H1 (cell line): ENCODE data around the gene EIF4A2. TPM values are rescaled to one million over a fixed set of nuclear protein-coding genes. Genes with fewer than 3 reads are reported as not detected.
"Not testable (repeated sequence)": the region's sequence is repeated elsewhere in the genome, so short reads cannot be mapped to it uniquely, and the experiment has no call there.

Source experiments
- CTCF ChIA-PET: fragments of 300-600 bp; sonication (Branson Sonifier 250); formaldehyde crosslinking; loops from one replicate; lab custom pipeline; 2021; ENCODE audit not compliant: partially characterized antibody; lab: Charles Lee
- POLR2A ChIA-PET: fragments of 300-600 bp; sonication (Branson Sonifier 250); formaldehyde crosslinking; loops from one replicate; lab custom pipeline; 2021; ENCODE audit warnings: inconsistent platforms; ENCODE audit not compliant: partially characterized antibody; lab: Charles Lee
- DNase-seq, 2 experiments: peaks; one replicate each; pipeline versions ENCODE4 v3.0.0 to v3.0.0-alpha.2; 2010 to 2022; ENCODE audit warnings: low spot score in 2 of 2, low read depth in 1 of 2, mixed read lengths in 1 of 2
- FAIRE-seq: peaks from 2 replicates; lab custom pipeline; 2011; peaks lifted over from hg19 to GRCh38; lab: Jason Lieb, UNC
- H2AFZ ChIP-seq: 2 replicates; pipeline ENCODE4 v1.8.1; 2012; ENCODE audit warnings: low read length, inconsistent platforms
- H2AK5ac ChIP-seq: 2 replicates; pipeline ENCODE4 v1.6.1; 2013; ENCODE audit warnings: low read depth, low read length
- H2BK120ac ChIP-seq: replicated peaks from 2 replicates; pipeline ENCODE3; 2013; ENCODE audit warnings: low read depth, low read length, inconsistent platforms
- H2BK12ac ChIP-seq: 2 replicates; pipeline ENCODE4 v1.6.1; 2013; ENCODE audit warnings: low read depth, low read length
- H2BK15ac ChIP-seq: 2 replicates; pipeline ENCODE4 v1.6.1; 2013; ENCODE audit warnings: low read length
- H2BK20ac ChIP-seq: 2 replicates; pipeline ENCODE4 v1.6.1; 2013; ENCODE audit warnings: low read length
- H2BK5ac ChIP-seq: 2 replicates; pipeline ENCODE4 v1.6.1; 2013; ENCODE audit warnings: low read depth, low read length
- H3K14ac ChIP-seq: 2 replicates; pipeline ENCODE4 v1.6.1; 2013; ENCODE audit warnings: inconsistent platforms; ENCODE audit not compliant: insufficient read length
- H3K18ac ChIP-seq: 2 replicates; pipeline ENCODE4 v1.6.1; 2013; ENCODE audit warnings: low read length; ENCODE audit errors: extremely low read depth
- H3K23ac ChIP-seq: 2 replicates; pipeline ENCODE4 v1.6.1; 2013; ENCODE audit warnings: inconsistent platforms; ENCODE audit not compliant: insufficient read length
- H3K23me2 ChIP-seq: 2 replicates; pipeline ENCODE4 v1.6.1; 2013; ENCODE audit warnings: low read depth, low read length
- H3K27ac ChIP-seq: 2 replicates; pipeline ENCODE4 v1.6.1; 2011; ENCODE audit warnings: low read depth, low read length, inconsistent platforms
- H3K27me3 ChIP-seq, 4 experiments: replicated peaks in 1 of 4; 1 replicate in 1 of 4; 2 replicates in 3 of 4; pipeline versions ENCODE4 v1.6.1 to v1.8.1; 2011 to 2013; ENCODE audit warnings: low read length in 3 of 4, mild to moderate bottlenecking in 3 of 4, inconsistent platforms in 2 of 4, mixed read lengths in 2 of 4, moderate library complexity in 1 of 4; ENCODE audit not compliant: control insufficient read depth in 3 of 4, insufficient read depth in 3 of 4; ENCODE audit errors: extremely low read depth in 1 of 4
- H3K36me3 ChIP-seq, 4 experiments: 2 replicates each; pipeline versions ENCODE4 v1.6.1 to v1.8.1; 2011 to 2013; ENCODE audit warnings: mild to moderate bottlenecking in 4 of 4, low read length in 3 of 4, moderate library complexity in 2 of 4, control low read depth in 1 of 4, inconsistent platforms in 1 of 4; ENCODE audit not compliant: insufficient read depth in 4 of 4, control insufficient read depth in 2 of 4
- H3K4ac ChIP-seq: replicated peaks from 2 replicates; pipeline ENCODE3; 2013; ENCODE audit warnings: low read length, low read depth, mixed read lengths, inconsistent platforms; ENCODE audit not compliant: insufficient read length
- H3K4me1 ChIP-seq, 4 experiments: replicated peaks in 1 of 4; 1 replicate in 1 of 4; 2 replicates in 3 of 4; pipeline versions ENCODE4 v1.6.1 to v1.8.1; 2011 to 2013; ENCODE audit warnings: low read length in 3 of 4, inconsistent platforms in 2 of 4, mixed read lengths in 1 of 4; ENCODE audit not compliant: insufficient read depth in 4 of 4, control insufficient read depth in 3 of 4
- H3K4me2 ChIP-seq, 2 experiments: 2 replicates each; pipeline versions ENCODE4 v1.6.1 to v1.8.1; 2011 to 2013; ENCODE audit warnings: low read depth in 2 of 2, low read length in 2 of 2, control low read depth in 1 of 2, inconsistent platforms in 1 of 2, mild to moderate bottlenecking in 1 of 2; ENCODE audit not compliant: insufficient read depth in 1 of 2
- H3K4me3 ChIP-seq, 4 experiments: fragments of 200-600, 300-600 bp in 1 of 4; sonication (generic), shearing (Covaris generic), sonication (Bioruptor Twin) in 1 of 4; 2 replicates each; pipeline versions ENCODE4 v1.5.1 to v1.8.1; 2011 to 2016; ENCODE audit warnings: low read length in 4 of 4, low read depth in 3 of 4, control low read depth in 2 of 4, inconsistent platforms in 2 of 4, mild to moderate bottlenecking in 2 of 4, mixed read lengths in 1 of 4, moderate library complexity in 1 of 4; ENCODE audit not compliant: insufficient read depth in 2 of 4; ENCODE audit errors: extremely low read depth in 1 of 4
- H3K56ac ChIP-seq: replicated peaks from 2 replicates; pipeline ENCODE3; 2013; ENCODE audit warnings: low read depth, mild to moderate bottlenecking, mixed read lengths, low read length, inconsistent platforms; ENCODE audit not compliant: insufficient read length
- H3K79me1 ChIP-seq: 2 replicates; pipeline ENCODE4 v1.6.1; 2013; ENCODE audit warnings: low read depth, low read length, control low read depth
- H3K79me2 ChIP-seq, 2 experiments: 2 replicates each; pipeline versions ENCODE4 v1.6.1 to v1.8.1; 2012 to 2013; ENCODE audit warnings: low read length in 2 of 2, mild to moderate bottlenecking in 2 of 2, inconsistent platforms in 1 of 2; ENCODE audit not compliant: insufficient read depth in 2 of 2, control insufficient read depth in 1 of 2
- H3K9ac ChIP-seq, 4 experiments: replicated peaks in 1 of 4; 1 replicate in 1 of 4; 2 replicates in 3 of 4; pipeline versions ENCODE4 v1.6.1 to v1.8.1; 2011 to 2013; ENCODE audit warnings: low read depth in 3 of 4, low read length in 3 of 4, control low read depth in 2 of 4, mild to moderate bottlenecking in 2 of 4, moderate library complexity in 2 of 4, inconsistent platforms in 1 of 4; ENCODE audit errors: extremely low read depth in 1 of 4
- H3K9me3 ChIP-seq, 2 experiments: 2 replicates each; pipeline versions ENCODE4 v1.6.1 to v1.8.1; 2012 to 2013; ENCODE audit warnings: mild to moderate bottlenecking in 2 of 2, moderate library complexity in 2 of 2, control low read depth in 1 of 2, inconsistent platforms in 1 of 2, low read depth in 1 of 2, low read length in 1 of 2, mixed read lengths in 1 of 2; ENCODE audit not compliant: insufficient read depth in 2 of 2
- H4K20me1 ChIP-seq, 2 experiments: replicated peaks in 1 of 2; 2 replicates each; pipeline versions ENCODE3 to v1.8.1; 2011 to 2013; ENCODE audit warnings: inconsistent platforms in 2 of 2, low read length in 2 of 2, mild to moderate bottlenecking in 1 of 2; ENCODE audit not compliant: insufficient read depth in 2 of 2, control insufficient read depth in 1 of 2
- H4K5ac ChIP-seq: 2 replicates; pipeline ENCODE4 v1.6.1; 2013; ENCODE audit warnings: low read length, low read depth, mixed read lengths, inconsistent platforms; ENCODE audit not compliant: insufficient read length
- H4K8ac ChIP-seq: 2 replicates; pipeline ENCODE4 v1.8.0; 2013; ENCODE audit warnings: mild to moderate bottlenecking, moderate library complexity, low read length, inconsistent platforms; ENCODE audit not compliant: insufficient read depth; ENCODE audit errors: extremely low read depth
- H4K91ac ChIP-seq: replicated peaks from 2 replicates; pipeline ENCODE3; 2013; ENCODE audit warnings: low read length, mixed read lengths, inconsistent platforms; ENCODE audit not compliant: insufficient read length
- WGBS, 2 experiments: shearing (Covaris generic) in 1 of 2; methylation state at CpG; one replicate each; pipeline versions ENCODE4 v1.1.6 to v1.1.7; 2013 to 2015; ENCODE audit warnings: low lambda C conversion rate in 2 of 2, mixed read lengths in 2 of 2, inconsistent platforms in 1 of 2, low coverage in 1 of 2, missing lambda C conversion rate in 1 of 2; ENCODE audit not compliant: insufficient replicate concordance in 2 of 2, insufficient coverage in 1 of 2, insufficient read length in 1 of 2; ENCODE audit errors: extremely low coverage in 1 of 2, missing lambda C conversion rate in 1 of 2; 5-methylcytosine and 5-hydroxymethylcytosine counted together
- polyA plus RNA-seq, 7 experiments: library from polyadenylated mRNA; depleted of rRNA in 3 of 7; stranded (reverse) in 5 of 7; unstranded in 2 of 7; fragments of >200 nt in 5 of 7; fragments of 200-250 nt in 2 of 7; gene quantifications; 1 replicate in 5 of 7; 2 replicates in 1 of 7; 4 replicates in 1 of 7; pipeline versions ENCODE4 v1.2.1 to v1.2.3, GENCODE V29; 2011 to 2013; ENCODE audit warnings: missing spikeins in 2 of 7, mixed read lengths in 2 of 7
- total RNA-seq: library from RNA; stranded (reverse); fragmentation: NEBNext Ultra II Directional; extraction: Animal tissue kit (Norgen Biotek cat#: 25700); gene quantifications from 2 replicates; pipeline ENCODE4 v1.2.1, GENCODE V29; 2021

The EIF4A2 gene
- total and polyA plus RNA-seq, 2 of the 8 experiments (the other 6 are each of a cell fraction or from before 2014, with no cell fraction given) = 527 to 604 TPM

- not testable (repeated sequence) for H3K36me3 ChIP-seq, H2BK120ac ChIP-seq, H2BK5ac ChIP-seq, H4K5ac ChIP-seq, DNase-seq, H3K18ac ChIP-seq, H3K4me2 ChIP-seq, H3K4ac ChIP-seq, H2BK15ac ChIP-seq, H3K56ac ChIP-seq, H4K20me1 ChIP-seq, H2BK20ac ChIP-seq, H3K79me2 ChIP-seq, H3K9me3 ChIP-seq, H3K9ac ChIP-seq, H2AK5ac ChIP-seq, H3K23ac ChIP-seq, H4K8ac ChIP-seq, H3K14ac ChIP-seq, H2AFZ ChIP-seq, H3K79me1 ChIP-seq, H3K4me3 ChIP-seq, H4K91ac ChIP-seq, H3K27ac ChIP-seq, H2BK12ac ChIP-seq, FAIRE-seq
- CTCF ChIA-PET = interaction anchor here (1.0 to 5.4 kb wide), 22 partner anchors 10 to 343 kb away, joined by 3 to 43 read pairs (median 4); no protein-coding TSS in a partner anchor
- peaks cover 7 to 23% (median 19%) of the 10 kb centered on the region in 4 experiments for H3K4me1 ChIP-seq
- WGBS, 2 experiments = 100% methylated on average over 1 of the region's 1 CpG; no CpG with 5 or more reads in 1 of the 2 experiments
- H3K27me3 ChIP-seq = peaks cover 0 to 23% (median 15%) of the 10 kb centered on the region in 4 experiments; a peak in 5 of 7 replicates
- POLR2A ChIA-PET = interaction anchor here (0.6 to 7.4 kb wide), 4 partner anchors 33 to 343 kb away, joined by 3 to 73 read pairs (median 10); partner anchors contain the start of genes EIF4A2 and ST6GAL1
- H3K23me2 ChIP-seq = peaks cover 15% of the 10 kb centered on the region; the same call in 1 of the 2 replicates
These were observed 39.0 kb downstream of the EIF4A2 start for GRCh38 chr3:186822388-186822759.
